BLaER1 treated with 17β-estradiol and CSF1 and Interleukin-3, amounts not matched to agents 10 nM and 100 nM (cell line): ENCODE results near the gene SUPV3L1.

Experiments
- H3K27ac ChIP-seq, 11 experiments: shearing (Covaris generic); formaldehyde crosslinking; 2 replicates each; pipeline ENCODE4 v1.8.1; 2022
- H3K27me3 ChIP-seq, 11 experiments: shearing (Covaris generic); formaldehyde crosslinking; 2 replicates each; pipeline ENCODE4 v1.8.1; 2022
- H3K36me3 ChIP-seq, 11 experiments: shearing (Covaris generic); formaldehyde crosslinking; 2 replicates each; pipeline ENCODE4 v1.8.1; 2022
- H3K4me1 ChIP-seq, 10 experiments: shearing (Covaris generic); formaldehyde crosslinking; 2 replicates each; pipeline ENCODE4 v1.8.1; 2022
- H3K4me2 ChIP-seq, 11 experiments: shearing (Covaris generic); formaldehyde crosslinking; 2 replicates each; pipeline ENCODE4 v1.8.1; 2022
- H3K4me3 ChIP-seq, 10 experiments: shearing (Covaris generic); formaldehyde crosslinking; 2 replicates each; pipeline ENCODE4 v1.8.1; 2022
- H3K9ac ChIP-seq, 11 experiments: shearing (Covaris generic); formaldehyde crosslinking; 2 replicates each; pipeline ENCODE4 v1.8.1; 2022
- H3K9me3 ChIP-seq, 11 experiments: shearing (Covaris generic); formaldehyde crosslinking; replicated peaks in 1 of 11; 2 replicates each; pipeline ENCODE4 v1.8.1; 2022
- H4K20me1 ChIP-seq, 11 experiments: shearing (Covaris generic); formaldehyde crosslinking; 2 replicates each; pipeline ENCODE4 v1.8.1; 2022
- Cebpa-rat ChIP-seq, 11 experiments: shearing (Covaris generic); IDR thresholded peaks; 2 replicates each; pipeline ENCODE4 v1.8.1; 2022

The SUPV3L1 gene

DNA sequence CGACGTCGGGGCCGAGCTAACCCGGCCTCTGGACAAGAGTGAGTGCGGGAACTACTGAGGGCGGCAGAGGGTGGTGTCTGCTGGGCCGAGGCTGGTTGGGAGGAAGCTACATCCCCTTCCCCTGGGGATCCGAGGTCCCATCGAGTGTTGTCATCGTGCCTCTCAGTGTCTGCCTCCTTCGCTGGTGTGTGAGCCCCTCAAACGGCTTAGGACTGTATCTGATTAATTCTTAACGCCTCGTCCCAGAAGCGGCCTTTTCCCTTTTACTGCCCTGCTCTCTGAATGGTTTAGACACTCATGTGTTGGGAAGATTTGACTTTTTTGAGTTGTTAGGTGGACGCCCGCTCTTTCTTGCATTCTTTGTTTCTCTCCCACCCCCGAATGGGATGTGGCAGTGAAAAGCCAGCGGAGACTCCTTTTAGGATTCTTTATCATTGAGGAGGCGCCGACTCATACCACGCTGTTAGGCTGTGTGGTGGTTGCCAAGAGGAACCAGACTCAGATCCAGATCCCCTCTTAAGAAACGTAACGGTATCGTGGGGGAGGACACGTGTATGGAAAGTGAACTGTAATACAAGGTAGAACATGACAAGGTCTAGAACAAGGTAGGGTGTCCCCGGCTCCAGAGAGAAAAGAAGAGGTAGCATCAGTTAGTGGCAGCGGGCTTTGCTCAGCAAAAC is 631 bp downstream of the SUPV3L1 start:
- H3K27me3 ChIP-seq = no peaks in the 10 kb centered on the region
- H3K9me3 ChIP-seq = no peaks in the 10 kb centered on the region
- H3K27ac ChIP-seq = peak overlapping the region; percentile 91 to 98 (median 96)
- H4K20me1 ChIP-seq = peaks cover 0 to 50% (median 41%) of the 10 kb centered on the region in 11 experiments; a peak in 16 of 22 replicates
- H3K9ac ChIP-seq = peak overlapping the region; percentile 89 to 98 (median 95)
- peak overlapping the region; percentile 80 to 97 (median 93) for H3K4me2 ChIP-seq
- H3K4me3 ChIP-seq = peak overlapping the region; percentile 73 to 98 (median 92)
- peaks cover 21 to 38% (median 35%) of the 10 kb centered on the region in 11 experiments for H3K36me3 ChIP-seq
- TF ChIP-seq Cebpa-rat (IDR thresholded peaks at IDR 0.05) = no peak
- H3K4me1 ChIP-seq = peaks cover 19 to 26% (median 23%) of the 10 kb centered on the region in 10 experiments

DNA sequence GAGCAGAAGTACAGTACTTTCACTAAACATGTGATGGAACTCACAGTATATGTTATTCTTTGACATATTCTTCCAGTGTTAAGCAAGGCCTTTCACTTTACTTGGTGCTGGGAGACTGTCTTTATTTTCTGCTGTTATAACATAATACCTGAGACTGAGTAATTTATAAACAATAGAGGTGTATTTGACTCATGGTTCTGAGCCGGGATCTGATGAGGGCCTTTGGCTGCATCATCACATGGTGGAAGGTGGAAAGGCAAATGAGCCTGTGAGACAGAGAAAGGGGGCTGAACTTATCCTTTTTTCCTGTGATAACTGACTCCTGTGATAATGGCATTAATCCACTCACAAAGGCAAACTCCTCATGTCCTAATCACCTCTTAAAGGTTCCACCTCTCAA is 1.4 kb downstream of the SUPV3L1 start:
- Histone ChIP-seq H3K9me3 (no peaks in the 10 kb centered on the region), H3K4me3 (peak overlapping the region; percentile 73 to 98 (median 92)), H3K4me2 (peak overlapping the region; percentile 80 to 97 (median 93)), H3K27ac (peak overlapping the region in 9 of 11 experiments; percentile 91 to 98 (median 97); a peak in 15 of 22 replicates), H3K36me3 (peaks cover 28 to 46% (median 43%) of the 10 kb centered on the region in 11 experiments), H3K4me1 (peaks cover 19 to 26% (median 23%) of the 10 kb centered on the region in 10 experiments), H4K20me1 (peaks cover 0 to 58% (median 48%) of the 10 kb centered on the region in 11 experiments; a peak in 16 of 22 replicates), H3K9ac (peak overlapping the region; percentile 89 to 98 (median 95)), H3K27me3 (no peaks in the 10 kb centered on the region)
- no peak for TF ChIP-seq Cebpa-rat (IDR thresholded peaks at IDR 0.05)

- peaks cover 19 to 26% (median 23%) of the 10 kb centered on the region in 10 experiments for H3K4me1 ChIP-seq
- peak overlapping the region in 2 of 10 experiments; percentile 6 to 92; a peak in 2 of 20 replicates for H3K4me3 ChIP-seq
- no peak for TF ChIP-seq Cebpa-rat (IDR thresholded peaks at IDR 0.05)
- peak overlapping the region in 8 of 11 experiments; percentile 80 to 97 (median 94); a peak in 11 of 22 replicates for H3K4me2 ChIP-seq
- H3K27ac ChIP-seq = no peak overlapping the region
- peak overlapping the region in 1 of 11 experiments; percentile 97; a peak in 2 of 22 replicates for H3K9ac ChIP-seq
- peaks cover 0 to 63% (median 54%) of the 10 kb centered on the region in 11 experiments; a peak in 16 of 22 replicates for H4K20me1 ChIP-seq
- H3K36me3 ChIP-seq = peaks cover 33 to 52% (median 48%) of the 10 kb centered on the region in 11 experiments
- no peaks in the 10 kb centered on the region for H3K9me3 ChIP-seq
- H3K27me3 ChIP-seq = no peaks in the 10 kb centered on the region
These were observed 2.0 kb downstream of the SUPV3L1 start for GRCh38 chr10:69182005-69182404.

DNA sequence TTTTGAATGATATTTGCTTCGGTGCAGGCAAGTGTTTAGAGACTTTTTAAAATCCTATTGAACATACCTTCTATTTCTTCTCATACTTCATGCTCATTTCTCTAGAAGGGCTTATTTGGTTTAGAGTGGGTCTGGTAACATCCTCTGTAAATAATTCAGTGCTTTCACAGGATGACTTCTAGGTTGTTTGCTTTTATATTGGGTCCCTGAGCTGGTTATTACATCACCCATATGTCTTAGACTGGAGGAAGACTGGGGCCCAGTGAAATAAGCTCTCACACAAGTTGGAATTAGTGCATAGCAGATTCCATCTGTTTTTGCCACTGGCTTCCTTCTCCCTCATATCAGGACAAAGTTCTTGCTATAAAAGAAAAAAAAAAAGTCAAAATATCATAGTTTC is 6.5 kb downstream of the SUPV3L1 start:
- Histone ChIP-seq H3K9ac (no peak overlapping the region), H3K27me3 (no peaks in the 10 kb centered on the region), H3K9me3 (no peaks in the 10 kb centered on the region), H3K4me2 (no peak overlapping the region), H3K27ac (no peak overlapping the region), H4K20me1 (peaks cover 0 to 90% (median 59%) of the 10 kb centered on the region in 11 experiments; a peak in 16 of 22 replicates), H3K4me3 (no peak overlapping the region), H3K4me1 (peaks cover 5 to 10% (median 7%) of the 10 kb centered on the region in 10 experiments), H3K36me3 (peaks cover 71 to 97% (median 92%) of the 10 kb centered on the region in 11 experiments)
- no peak for TF ChIP-seq Cebpa-rat (IDR thresholded peaks at IDR 0.05)

DNA sequence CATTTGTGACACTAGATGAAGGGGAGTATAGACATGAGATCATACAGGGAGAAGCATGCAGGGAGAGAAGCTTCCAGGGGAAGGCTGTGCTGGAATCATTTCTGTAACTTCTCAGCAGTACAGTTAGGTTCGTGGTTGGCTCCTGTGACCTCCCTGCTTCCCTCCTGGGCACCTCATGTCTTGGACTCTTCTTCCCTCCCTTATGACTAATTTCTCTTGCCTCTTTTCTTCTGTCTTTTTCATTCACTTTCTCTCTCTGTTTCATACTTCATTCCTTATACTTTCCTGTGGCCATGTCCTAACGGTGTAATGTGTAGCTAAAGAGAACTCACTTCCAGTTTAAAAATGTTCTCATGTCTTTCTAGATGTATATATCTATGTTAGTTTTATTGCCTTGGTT is 21.0 kb downstream of the SUPV3L1 start:
- Histone ChIP-seq H3K9me3 (no peaks in the 10 kb centered on the region), H4K20me1 (no peaks in the 10 kb centered on the region; a peak in 1 of 22 replicates), H3K4me3 (no peak overlapping the region), H3K27me3 (no peaks in the 10 kb centered on the region), H3K27ac (no peak overlapping the region), H3K36me3 (peaks cover 87 to 100% (median 98%) of the 10 kb centered on the region in 11 experiments), H3K4me2 (no peak overlapping the region), H3K9ac (0 out of 22 replicates have a peak overlapping the region, but pooled peaks of 1 of the 11 experiments have one; percentile 2), H3K4me1 (no peaks in the 10 kb centered on the region)
- TF ChIP-seq Cebpa-rat (IDR thresholded peaks at IDR 0.05) = no peak

- Histone ChIP-seq H3K36me3 (peaks cover 87 to 100% (median 98%) of the 10 kb centered on the region in 11 experiments), H3K4me3 (no peak overlapping the region), H3K27me3 (no peaks in the 10 kb centered on the region), H3K27ac (no peak overlapping the region), H4K20me1 (no peaks in the 10 kb centered on the region; a peak in 1 of 22 replicates), H3K9ac (no peak overlapping the region), H3K9me3 (no peaks in the 10 kb centered on the region), H3K4me2 (no peak overlapping the region), H3K4me1 (no peaks in the 10 kb centered on the region)
- TF ChIP-seq Cebpa-rat (IDR thresholded peaks at IDR 0.05) = no peak
These were observed 22.3 kb downstream of the SUPV3L1 start for GRCh38 chr10:69202332-69202731.

DNA sequence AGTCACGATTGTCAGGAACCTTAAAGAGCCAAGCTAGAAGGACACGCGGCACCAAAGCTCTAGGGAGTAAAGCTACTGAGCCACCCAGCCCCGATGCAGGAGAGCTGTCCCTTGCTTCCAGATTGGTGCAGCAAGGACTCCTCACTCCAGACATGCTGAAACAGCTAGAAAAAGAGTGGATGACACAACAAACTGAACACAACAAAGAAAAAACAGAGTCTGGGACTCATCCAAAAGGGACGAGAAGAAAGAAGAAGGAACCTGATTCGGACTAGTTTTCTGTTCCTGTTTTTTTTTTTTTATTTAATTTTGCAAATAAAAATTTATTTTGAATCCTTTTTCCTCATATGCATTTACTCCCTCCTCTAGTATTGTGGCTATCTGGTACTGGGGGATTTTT is 28.7 kb downstream of the SUPV3L1 start:
- Histone ChIP-seq H3K4me3 (no peak overlapping the region), H3K4me1 (peaks cover 0 to 25% (median 0%) of the 10 kb centered on the region in 10 experiments; a peak in 7 of 20 replicates), H3K9ac (no peak overlapping the region), H3K36me3 (peaks cover 47 to 67% (median 59%) of the 10 kb centered on the region in 11 experiments), H4K20me1 (peaks cover 0 to 5% (median 0%) of the 10 kb centered on the region in 11 experiments; a peak in 1 of 22 replicates), H3K4me2 (peak overlapping the region in 3 of 11 experiments; percentile 4 to 59 (median 54); a peak in 4 of 22 replicates), H3K27me3 (no peaks in the 10 kb centered on the region), H3K9me3 (no peaks in the 10 kb centered on the region), H3K27ac (peak overlapping the region in 1 of 11 experiments; percentile 4; a peak in 1 of 22 replicates)
- TF ChIP-seq Cebpa-rat (IDR thresholded peaks at IDR 0.05) = no peak

- Histone ChIP-seq H3K4me3 (no peak overlapping the region), H3K4me2 (no peak overlapping the region), H3K9me3 (peaks cover 0 to 9% (median 0%) of the 10 kb centered on the region in 11 experiments; a peak in 5 of 22 replicates), H3K4me1 (peaks cover 0 to 30% (median 0%) of the 10 kb centered on the region in 10 experiments; a peak in 8 of 20 replicates), H3K9ac (no peak overlapping the region), H3K27ac (no peak overlapping the region), H3K27me3 (no peaks in the 10 kb centered on the region), H3K36me3 (peaks cover 35 to 55% (median 47%) of the 10 kb centered on the region in 11 experiments), H4K20me1 (peaks cover 0 to 5% (median 0%) of the 10 kb centered on the region in 11 experiments; a peak in 1 of 22 replicates)
- TF ChIP-seq Cebpa-rat (IDR thresholded peaks at IDR 0.05) = no peak
These were observed 29.9 kb downstream of the SUPV3L1 start for GRCh38 chr10:69209787-69210484.
